Measurements from ENCODE around the gene ABO.

DNA sequence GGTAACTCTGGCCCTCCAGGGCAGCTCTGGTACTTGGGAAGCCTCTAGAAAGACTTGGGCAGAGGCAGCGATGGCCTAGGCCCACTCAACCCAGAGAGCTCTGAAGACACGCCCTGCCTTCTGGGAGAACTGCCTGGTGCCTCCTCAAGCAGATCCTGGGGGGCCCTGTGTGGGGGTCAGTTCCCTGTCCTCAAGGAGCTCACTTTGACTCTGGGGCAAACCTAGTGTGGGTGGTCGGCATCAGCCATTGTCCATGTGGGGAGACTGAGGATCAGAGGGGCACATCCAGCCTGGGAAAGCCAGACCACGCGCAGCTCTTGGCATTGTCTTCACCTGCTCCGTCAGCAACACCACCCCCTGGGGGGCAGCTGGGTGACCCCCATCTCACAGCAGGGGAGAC is 28.0 kb downstream of the ABO start:
- TF ChIP-seq, protein P1, sequence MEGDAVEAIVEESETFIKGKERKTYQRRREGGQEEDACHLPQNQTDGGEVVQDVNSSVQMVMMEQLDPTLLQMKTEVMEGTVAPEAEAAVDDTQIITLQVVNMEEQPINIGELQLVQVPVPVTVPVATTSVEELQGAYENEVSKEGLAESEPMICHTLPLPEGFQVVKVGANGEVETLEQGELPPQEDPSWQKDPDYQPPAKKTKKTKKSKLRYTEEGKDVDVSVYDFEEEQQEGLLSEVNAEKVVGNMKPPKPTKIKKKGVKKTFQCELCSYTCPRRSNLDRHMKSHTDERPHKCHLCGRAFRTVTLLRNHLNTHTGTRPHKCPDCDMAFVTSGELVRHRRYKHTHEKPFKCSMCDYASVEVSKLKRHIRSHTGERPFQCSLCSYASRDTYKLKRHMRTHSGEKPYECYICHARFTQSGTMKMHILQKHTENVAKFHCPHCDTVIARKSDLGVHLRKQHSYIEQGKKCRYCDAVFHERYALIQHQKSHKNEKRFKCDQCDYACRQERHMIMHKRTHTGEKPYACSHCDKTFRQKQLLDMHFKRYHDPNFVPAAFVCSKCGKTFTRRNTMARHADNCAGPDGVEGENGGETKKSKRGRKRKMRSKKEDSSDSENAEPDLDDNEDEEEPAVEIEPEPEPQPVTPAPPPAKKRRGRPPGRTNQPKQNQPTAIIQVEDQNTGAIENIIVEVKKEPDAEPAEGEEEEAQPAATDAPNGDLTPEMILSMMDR (IDR thresholded peaks at IDR 0.05): no peak
- TF ChIP-seq POLR2A (IDR thresholded peaks at IDR 0.05): no peak
- no peak for TF ChIP-seq EP300 (IDR thresholded peaks at IDR 0.05)

All from ovary (tissue), 3 donors.